GM23338 (cell line): ENCODE data around the gene HVCN1. TPM values are rescaled to one million over a fixed set of nuclear protein-coding genes. Genes with fewer than 3 reads are reported as not detected.
A peak's percentile ranks its signal among the peaks of the same experiment; 100 is the strongest.

Experiments
- ATAC-seq: fragments of 200-7000 bp; cut with Tn5 transposase; 3 replicates; pipeline ENCODE4 v1.9.1; 2020
- DNase-seq: peaks from one replicate; pipeline ENCODE4 v3.0.0-alpha.2; 2015; ENCODE audit warnings: low spot score
- H2AFZ ChIP-seq: fragments of 200-600 bp; sonication (generic); 2 replicates; pipeline ENCODE4 v1.8.0; 2016; ENCODE audit warnings: antibody characterized with exemption, mild to moderate bottlenecking, moderate library complexity
- H3F3A ChIP-seq: fragments of 200-600 bp; sonication (generic); replicated peaks from 2 replicates; pipeline ENCODE4 v1.8.0; 2017; ENCODE audit warnings: antibody characterized with exemption, mixed run types, low read depth
- H3K27ac ChIP-seq: fragments of 200-600 bp; sonication (generic); 2 replicates; pipeline ENCODE4 v1.6.1; 2016; ENCODE audit warnings: low read depth
- H3K27me3 ChIP-seq: fragments of 200-600 bp; sonication (generic); 2 replicates; pipeline ENCODE4 v1.8.0; 2016; ENCODE audit warnings: mild to moderate bottlenecking, mixed run types, moderate library complexity; ENCODE audit not compliant: insufficient read depth
- H3K36me3 ChIP-seq: fragments of 200-600 bp; sonication (generic); 2 replicates; pipeline ENCODE4 v1.8.0; 2016; ENCODE audit warnings: mild to moderate bottlenecking; ENCODE audit not compliant: insufficient read depth
- H3K4me1 ChIP-seq: fragments of 200-600 bp; sonication (generic); 2 replicates; pipeline ENCODE4 v1.8.0; 2016; ENCODE audit warnings: mild to moderate bottlenecking, moderate library complexity; ENCODE audit not compliant: insufficient read depth
- H3K4me2 ChIP-seq: fragments of 200-600 bp; sonication (generic); 2 replicates; pipeline ENCODE4 v1.7.1; 2017; ENCODE audit warnings: mixed run types
- H3K4me3 ChIP-seq: fragments of 200-600 bp; sonication (generic); 2 replicates; pipeline ENCODE4 v1.6.1; 2016; ENCODE audit warnings: mixed run types
- H3K79me2 ChIP-seq: fragments of 200-600 bp; sonication (generic); replicated peaks from 2 replicates; pipeline ENCODE4 v1.8.0; 2017; ENCODE audit warnings: mild to moderate bottlenecking; ENCODE audit not compliant: insufficient read depth
- H3K9me2 ChIP-seq: fragments of 200-600 bp; sonication (generic); 2 replicates; pipeline ENCODE4 v1.8.0; 2017; ENCODE audit not compliant: insufficient read depth
- H4K20me1 ChIP-seq: fragments of 200-600 bp; sonication (generic); replicated peaks from 2 replicates; pipeline ENCODE4 v1.8.0; 2017; ENCODE audit warnings: mild to moderate bottlenecking; ENCODE audit not compliant: insufficient read depth
- H3K27ac Mint-ChIP-seq: 2 replicates; pipeline ENCODE4 v1.8.0; 2020; ENCODE audit warnings: inconsistent platforms, mild to moderate bottlenecking, moderate library complexity, mixed read lengths
- H3K27me3 Mint-ChIP-seq: 3 replicates; pipeline ENCODE4 v1.8.0; 2022; ENCODE audit warnings: low read depth, mild to moderate bottlenecking, moderate library complexity, mixed read lengths, inconsistent platforms; ENCODE audit not compliant: insufficient read depth, poor library complexity
- H3K36me3 Mint-ChIP-seq: 3 replicates; pipeline ENCODE4 v1.8.0; 2021; ENCODE audit warnings: low read depth, mild to moderate bottlenecking, inconsistent platforms, moderate library complexity, mixed read lengths
- H3K4me1 Mint-ChIP-seq: 3 replicates; pipeline ENCODE4 v1.8.0; 2020; ENCODE audit warnings: mild to moderate bottlenecking, inconsistent platforms, mixed read lengths
- H3K4me3 Mint-ChIP-seq: 3 replicates; pipeline ENCODE4 v1.8.0; 2021; ENCODE audit warnings: moderate library complexity, mild to moderate bottlenecking, inconsistent platforms, mixed read lengths
- H3K9me3 Mint-ChIP-seq: 3 replicates; pipeline ENCODE4 v1.8.0; 2020; ENCODE audit warnings: moderate library complexity, mild to moderate bottlenecking, inconsistent platforms, mixed read lengths
- CREB1 ChIP-seq: fragments of 250-450 bp; sonication (Bioruptor Pico); IDR thresholded peaks from 2 replicates; pipeline ENCODE4 v1.5.0; 2020; ENCODE audit warnings: low read depth, mild to moderate bottlenecking, moderate library complexity
- EZH2 ChIP-seq: fragments of 200-600 bp; sonication (generic); IDR thresholded peaks from one replicate; pipeline ENCODE4 v1.8.0; 2017; ENCODE audit warnings: antibody characterized with exemption, mild to moderate bottlenecking, low read depth; ENCODE audit not compliant: unreplicated experiment
- EZH2phosphoT487 ChIP-seq: fragments of 200-600 bp; sonication (generic); IDR thresholded peaks from one replicate; pipeline ENCODE4 v1.8.1; 2018; ENCODE audit warnings: antibody characterized with exemption; ENCODE audit not compliant: unreplicated experiment
- NANOG ChIP-seq: IDR thresholded peaks from 2 replicates; pipeline ENCODE4 v1.6.1; 2016; ENCODE audit warnings: antibody characterized with exemption, borderline replicate concordance
- POLR2AphosphoS5 ChIP-seq: IDR thresholded peaks from 2 replicates; pipeline ENCODE4 v1.6.1; 2016; ENCODE audit warnings: antibody characterized with exemption, low read depth
- ZNF114 ChIP-seq: fragments of 250-450 bp; sonication (Bioruptor Pico); IDR thresholded peaks from 2 replicates; pipeline ENCODE4 v1.5.0; 2020; ENCODE audit warnings: mild to moderate bottlenecking, moderate library complexity
- ZNF331 ChIP-seq: fragments of 250-450 bp; sonication (Bioruptor Pico); IDR thresholded peaks from 2 replicates; pipeline ENCODE4 v1.5.0; 2020; ENCODE audit warnings: low read depth, mild to moderate bottlenecking, moderate library complexity
- polyA plus RNA-seq: library from polyadenylated mRNA; unstranded; fragments of >200 nt; fragmentation: Nextera tagmentation; extraction: Ambion mirVana; gene quantifications from 2 replicates; pipeline ENCODE4 v1.2.1, GENCODE V29; 2016
- total RNA-seq: library from RNA; depleted of rRNA; stranded (reverse); fragments of >200 nt; shearing (Covaris generic); gene quantifications from 2 replicates; pipeline ENCODE4 v1.2.3, GENCODE V29; 2014
- TF ChIP-seq, protein P1 (sequence below): IDR thresholded peaks from 2 replicates; pipeline ENCODE4 v1.6.1; 2016; ENCODE audit warnings: antibody characterized with exemption
- TF ChIP-seq, protein P2 (sequence below), 2 experiments: fragments of 200-600 bp in 1 of 2; sonication (generic) in 1 of 2; conservative IDR thresholded peaks; 2 replicates each; pipeline versions ENCODE4 v1.5.1 to v1.6.1; 2016 to 2017; ENCODE audit warnings: antibody characterized with exemption in 2 of 2, low read depth in 2 of 2, mild to moderate bottlenecking in 2 of 2, moderate library complexity in 1 of 2
- TF ChIP-seq, protein P3 (sequence below): IDR thresholded peaks from one replicate; pipeline ENCODE4 v1.6.1; 2018; ENCODE audit warnings: antibody characterized with exemption; ENCODE audit not compliant: unreplicated experiment

HVCN1 gene
- total and polyA plus RNA-seq, 2 experiments from 2014 or later: 10.4 to 10.7 TPM

DNA sequence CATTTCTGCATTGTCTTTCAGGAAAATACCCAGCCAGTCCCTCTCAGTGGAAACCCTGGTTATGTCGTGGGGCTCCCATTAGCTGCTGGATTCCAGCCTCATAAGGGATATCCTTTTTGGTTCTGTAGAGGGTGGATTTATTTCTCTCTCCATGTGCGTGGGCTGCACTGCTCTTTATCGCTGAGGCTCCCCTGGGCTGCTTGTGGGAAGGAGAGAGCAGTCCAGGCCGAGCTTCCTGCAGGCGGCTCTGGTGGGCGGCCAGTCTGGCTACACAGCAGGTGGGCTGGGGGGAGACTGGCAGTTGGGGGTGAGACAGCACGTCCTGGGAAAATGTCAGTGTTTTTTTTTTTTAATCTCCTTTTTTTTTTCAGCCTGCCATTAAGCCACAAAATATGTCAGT, 47.4 kb downstream of the HVCN1 start:
- Mint-ChIP-seq H3K4me1 (peaks cover 8% of the 10 kb centered on the region), H3K36me3 (no peaks in the 10 kb centered on the region), H3K27me3 (peaks cover 6% of the 10 kb centered on the region), H3K4me3 (no peak overlapping the region), H3K27ac (no peak overlapping the region), H3K9me3 (no peaks in the 10 kb centered on the region)
- DNase-seq (peak; percentile 15), ATAC-seq (peak; percentile 68)
- Histone ChIP-seq H3K4me1 (no peaks in the 10 kb centered on the region), H3K4me2 (no peak overlapping the region), H3K79me2 (no peaks in the 10 kb centered on the region), H3K27ac (no peak overlapping the region), H3K9me2 (no peaks in the 10 kb centered on the region), H4K20me1 (no peaks in the 10 kb centered on the region), H3K4me3 (no peak overlapping the region), H3K36me3 (no peaks in the 10 kb centered on the region), H3F3A (no peaks in the 10 kb centered on the region), H2AFZ (no peak overlapping the region), H3K27me3 (no peaks in the 10 kb centered on the region)
- no peak for TF ChIP-seq EZH2phosphoT487
- TF ChIP-seq, protein P1, sequence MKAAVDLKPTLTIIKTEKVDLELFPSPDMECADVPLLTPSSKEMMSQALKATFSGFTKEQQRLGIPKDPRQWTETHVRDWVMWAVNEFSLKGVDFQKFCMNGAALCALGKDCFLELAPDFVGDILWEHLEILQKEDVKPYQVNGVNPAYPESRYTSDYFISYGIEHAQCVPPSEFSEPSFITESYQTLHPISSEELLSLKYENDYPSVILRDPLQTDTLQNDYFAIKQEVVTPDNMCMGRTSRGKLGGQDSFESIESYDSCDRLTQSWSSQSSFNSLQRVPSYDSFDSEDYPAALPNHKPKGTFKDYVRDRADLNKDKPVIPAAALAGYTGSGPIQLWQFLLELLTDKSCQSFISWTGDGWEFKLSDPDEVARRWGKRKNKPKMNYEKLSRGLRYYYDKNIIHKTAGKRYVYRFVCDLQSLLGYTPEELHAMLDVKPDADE: no peak
- TF ChIP-seq POLR2AphosphoS5: no peak
- no peak for TF ChIP-seq ZNF114 (CRISPR knock-in tag)
- TF ChIP-seq, protein P2, sequence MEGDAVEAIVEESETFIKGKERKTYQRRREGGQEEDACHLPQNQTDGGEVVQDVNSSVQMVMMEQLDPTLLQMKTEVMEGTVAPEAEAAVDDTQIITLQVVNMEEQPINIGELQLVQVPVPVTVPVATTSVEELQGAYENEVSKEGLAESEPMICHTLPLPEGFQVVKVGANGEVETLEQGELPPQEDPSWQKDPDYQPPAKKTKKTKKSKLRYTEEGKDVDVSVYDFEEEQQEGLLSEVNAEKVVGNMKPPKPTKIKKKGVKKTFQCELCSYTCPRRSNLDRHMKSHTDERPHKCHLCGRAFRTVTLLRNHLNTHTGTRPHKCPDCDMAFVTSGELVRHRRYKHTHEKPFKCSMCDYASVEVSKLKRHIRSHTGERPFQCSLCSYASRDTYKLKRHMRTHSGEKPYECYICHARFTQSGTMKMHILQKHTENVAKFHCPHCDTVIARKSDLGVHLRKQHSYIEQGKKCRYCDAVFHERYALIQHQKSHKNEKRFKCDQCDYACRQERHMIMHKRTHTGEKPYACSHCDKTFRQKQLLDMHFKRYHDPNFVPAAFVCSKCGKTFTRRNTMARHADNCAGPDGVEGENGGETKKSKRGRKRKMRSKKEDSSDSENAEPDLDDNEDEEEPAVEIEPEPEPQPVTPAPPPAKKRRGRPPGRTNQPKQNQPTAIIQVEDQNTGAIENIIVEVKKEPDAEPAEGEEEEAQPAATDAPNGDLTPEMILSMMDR (conservative IDR thresholded peaks at IDR 0.05; ENCODE audit: low read depth in 2 of 2): no peak

DNA sequence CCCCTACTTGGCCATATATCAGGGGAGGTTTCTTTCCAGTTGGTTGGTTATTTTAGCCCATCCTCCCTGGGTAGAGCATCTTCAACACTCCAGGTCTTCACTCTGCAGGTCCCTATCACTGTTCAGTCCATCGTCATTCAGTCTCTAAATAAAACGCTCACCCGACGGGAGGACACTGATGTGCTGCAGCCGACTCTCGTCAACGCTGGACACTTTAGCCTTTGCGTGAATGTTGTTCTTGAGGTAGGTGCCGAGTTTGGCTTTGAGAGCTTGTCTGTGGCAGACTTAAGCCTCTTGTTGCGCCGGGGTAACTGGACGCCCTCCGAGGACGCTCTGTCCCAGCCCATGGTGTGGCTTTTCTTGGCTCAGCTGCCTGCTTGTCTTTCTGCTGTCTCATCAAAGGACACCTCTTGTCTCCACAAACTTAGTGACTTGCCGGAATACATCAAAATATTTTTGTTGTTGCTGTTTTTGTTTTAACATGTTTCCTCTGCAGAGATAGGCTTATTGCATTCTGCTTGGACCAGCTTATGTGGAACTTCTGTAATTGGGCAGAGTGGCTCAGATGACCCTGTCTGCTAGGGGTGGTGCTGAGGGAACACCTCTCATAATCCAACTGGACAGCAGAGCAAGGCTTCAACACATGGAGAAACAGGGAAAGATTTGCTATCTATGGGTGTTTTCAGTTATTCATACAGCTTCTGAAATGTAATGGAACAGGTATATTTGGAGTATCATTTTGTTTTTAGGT, 48.5 kb downstream of the HVCN1 start:
- H3K9me3 Mint-ChIP-seq: no peaks in the 10 kb centered on the region
- Histone ChIP-seq H3K4me1 (no peaks in the 10 kb centered on the region), H3K27ac (no peak overlapping the region), H3F3A (no peaks in the 10 kb centered on the region), H3K36me3 (no peaks in the 10 kb centered on the region), H3K4me2 (no peak overlapping the region), H2AFZ (no peak overlapping the region), H3K9me2 (no peaks in the 10 kb centered on the region), H3K27me3 (no peaks in the 10 kb centered on the region), H3K4me3 (no peak overlapping the region), H3K79me2 (no peaks in the 10 kb centered on the region), H4K20me1 (no peaks in the 10 kb centered on the region)
- H3K4me3 Mint-ChIP-seq: no peak overlapping the region
- H3K36me3 Mint-ChIP-seq: no peaks in the 10 kb centered on the region
- H3K27ac Mint-ChIP-seq: no peak overlapping the region
- ATAC-seq (no peak), DNase-seq (no peak)
- peaks cover 6% of the 10 kb centered on the region for H3K27me3 Mint-ChIP-seq
- peaks cover 8% of the 10 kb centered on the region for H3K4me1 Mint-ChIP-seq
- TF ChIP-seq, protein P1: no peak
- TF ChIP-seq CREB1 (CRISPR knock-in tag): no peak
- TF ChIP-seq EZH2: no peak
- TF ChIP-seq ZNF331 (CRISPR knock-in tag): no peak
- TF ChIP-seq EZH2phosphoT487: no peak
- no peak for TF ChIP-seq NANOG
- TF ChIP-seq, protein P3, sequence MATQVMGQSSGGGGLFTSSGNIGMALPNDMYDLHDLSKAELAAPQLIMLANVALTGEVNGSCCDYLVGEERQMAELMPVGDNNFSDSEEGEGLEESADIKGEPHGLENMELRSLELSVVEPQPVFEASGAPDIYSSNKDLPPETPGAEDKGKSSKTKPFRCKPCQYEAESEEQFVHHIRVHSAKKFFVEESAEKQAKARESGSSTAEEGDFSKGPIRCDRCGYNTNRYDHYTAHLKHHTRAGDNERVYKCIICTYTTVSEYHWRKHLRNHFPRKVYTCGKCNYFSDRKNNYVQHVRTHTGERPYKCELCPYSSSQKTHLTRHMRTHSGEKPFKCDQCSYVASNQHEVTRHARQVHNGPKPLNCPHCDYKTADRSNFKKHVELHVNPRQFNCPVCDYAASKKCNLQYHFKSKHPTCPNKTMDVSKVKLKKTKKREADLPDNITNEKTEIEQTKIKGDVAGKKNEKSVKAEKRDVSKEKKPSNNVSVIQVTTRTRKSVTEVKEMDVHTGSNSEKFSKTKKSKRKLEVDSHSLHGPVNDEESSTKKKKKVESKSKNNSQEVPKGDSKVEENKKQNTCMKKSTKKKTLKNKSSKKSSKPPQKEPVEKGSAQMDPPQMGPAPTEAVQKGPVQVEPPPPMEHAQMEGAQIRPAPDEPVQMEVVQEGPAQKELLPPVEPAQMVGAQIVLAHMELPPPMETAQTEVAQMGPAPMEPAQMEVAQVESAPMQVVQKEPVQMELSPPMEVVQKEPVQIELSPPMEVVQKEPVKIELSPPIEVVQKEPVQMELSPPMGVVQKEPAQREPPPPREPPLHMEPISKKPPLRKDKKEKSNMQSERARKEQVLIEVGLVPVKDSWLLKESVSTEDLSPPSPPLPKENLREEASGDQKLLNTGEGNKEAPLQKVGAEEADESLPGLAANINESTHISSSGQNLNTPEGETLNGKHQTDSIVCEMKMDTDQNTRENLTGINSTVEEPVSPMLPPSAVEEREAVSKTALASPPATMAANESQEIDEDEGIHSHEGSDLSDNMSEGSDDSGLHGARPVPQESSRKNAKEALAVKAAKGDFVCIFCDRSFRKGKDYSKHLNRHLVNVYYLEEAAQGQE: no peak
